ENCODE measurements around the gene GNAT1. TPM values are rescaled to one million over a fixed set of nuclear protein-coding genes. Genes with fewer than 3 reads are reported as not detected.

The GNAT1 gene
- polyA plus RNA-seq, 2 of the 4 experiments (the other 2 are of a cell fraction) = not detected

DNA sequence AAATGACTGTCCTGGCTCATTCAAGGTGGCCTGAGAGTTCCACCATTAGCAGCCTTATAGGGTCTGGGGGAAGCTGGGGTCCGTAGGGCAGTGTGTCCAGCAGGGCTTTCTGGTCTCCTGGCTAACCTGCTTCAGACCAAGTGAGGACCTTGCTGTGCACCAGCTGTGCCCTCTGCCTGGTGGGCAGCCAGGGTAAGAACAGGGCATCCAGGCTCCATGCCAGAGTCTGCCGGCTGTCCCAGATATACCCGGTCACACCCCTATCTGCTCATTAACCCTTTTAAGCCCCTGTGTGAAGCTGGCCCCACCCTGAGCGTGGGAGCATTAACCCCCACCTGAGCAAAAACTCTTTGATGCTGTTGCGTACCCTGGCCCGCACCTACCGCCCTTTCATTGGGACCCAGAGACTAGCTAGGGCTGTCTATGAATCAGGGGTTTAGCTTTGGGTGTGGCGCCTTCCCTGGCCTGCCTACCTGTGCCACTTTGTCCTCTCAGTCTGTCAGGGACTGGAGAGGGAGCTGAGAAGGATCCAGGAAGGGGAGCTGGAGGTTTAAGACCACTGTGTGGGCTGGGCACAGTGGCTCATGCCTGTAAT, 18.7 kb upstream of the GNAT1 start:
- 49% methylated on average over 6 of the region's 8 CpGs for WGBS (ENCODE audit: missing lambda C conversion rate)
- ChIA-PET POLR2A (interaction anchor here (0.6 to 1.6 kb wide), 2 partner anchors 11 to 15 kb away, joined by 3 read pairs; no protein-coding TSS in a partner anchor), CTCF (interaction anchor here (0.9 to 5.5 kb wide), 8 partner anchors 9 to 52 kb away, joined by 3 to 53 read pairs (median 4); partner anchors contain the start of gene GNAT1)
- ATAC-seq = peak in 1 of 2 experiments; percentile 19; a peak in 2 of 6 replicates
- peak overlapping the region; percentile 47 for H3K4me2 ChIP-seq
- no peak for TF ChIP-seq NFE2L2 (conservative IDR thresholded peaks at IDR 0.05; ENCODE audit: low read length)
- TF ChIP-seq SREBF2 (IDR thresholded peaks at IDR 0.05) = no peak
- no peak for TF ChIP-seq TP53 (CRISPR knock-in tag; IDR thresholded peaks at IDR 0.05)
- no peak for TF ChIP-seq ZSCAN20 (CRISPR knock-in tag; IDR thresholded peaks at IDR 0.05)
- no peak for TF ChIP-seq RAD21 (conservative IDR thresholded peaks at IDR 0.05 in 1 of 2, IDR thresholded peaks at IDR 0.05 in 1 of 2)
- no peak for TF ChIP-seq KDM5A (IDR thresholded peaks at IDR 0.05)
- TF ChIP-seq RARB (CRISPR knock-in tag; IDR thresholded peaks at IDR 0.05) = no peak
- no peak for TF ChIP-seq MYC (IDR thresholded peaks at IDR 0.05; ENCODE audit: borderline replicate concordance, low read length)
- peak overlapping the region; percentile 68 to 94; a peak in 3 of 6 replicates for H3K27ac ChIP-seq
- FAIRE-seq = no peak
- no peak overlapping the region for H3K4me3 ChIP-seq
- H3K4me1 ChIP-seq = peaks cover 48% of the 10 kb centered on the region
- no peaks in the 10 kb centered on the region for H3K9me3 ChIP-seq
- no peak for DNase-seq (ENCODE audit: low read depth in 1 of 2, low spot score in 1 of 2)

DNA sequence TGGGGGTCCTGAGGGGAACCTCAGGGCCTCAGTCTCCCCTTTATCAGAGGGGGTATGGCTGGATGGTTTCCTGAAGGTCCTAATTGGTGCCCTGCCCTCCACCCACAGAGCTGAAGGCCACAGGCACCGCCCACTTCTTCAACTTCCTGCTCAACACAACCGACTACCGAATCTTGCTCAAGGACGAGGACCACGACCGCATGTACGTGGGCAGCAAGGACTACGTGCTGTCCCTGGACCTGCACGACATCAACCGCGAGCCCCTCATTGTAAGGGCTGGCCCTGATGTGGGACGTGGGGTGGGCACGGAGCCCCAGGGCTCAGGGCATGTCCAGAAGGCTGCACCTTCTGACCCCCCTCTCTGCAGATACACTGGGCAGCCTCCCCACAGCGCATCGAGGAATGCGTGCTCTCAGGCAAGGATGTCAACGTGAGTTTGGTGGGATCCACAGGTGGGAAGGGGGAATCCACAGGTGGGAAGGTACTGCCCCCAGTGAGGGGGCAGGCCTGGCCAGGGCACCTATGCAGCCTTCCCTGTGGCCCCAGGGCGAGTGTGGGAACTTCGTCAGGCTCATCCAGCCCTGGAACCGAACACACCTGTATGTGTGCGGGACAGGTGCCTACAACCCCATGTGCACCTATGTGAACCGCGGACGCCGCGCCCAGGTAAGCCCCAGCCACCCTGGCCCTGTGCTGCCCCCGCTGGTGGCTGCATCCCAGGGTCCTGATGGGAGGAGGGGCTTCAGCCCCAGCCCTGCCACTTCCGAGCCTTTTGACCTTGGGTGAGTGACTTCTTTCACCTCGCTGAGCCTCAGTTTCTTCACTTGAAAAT, 17.5 kb upstream of the GNAT1 start:
- POLR2A ChIA-PET = interaction anchor here (1.6 kb wide), 1 partner anchor 10 kb away, joined by 3 read pairs; no protein-coding TSS in a partner anchor
- 88% methylated on average over 23 of the region's 29 CpGs for WGBS (ENCODE audit: missing lambda C conversion rate)

DNA sequence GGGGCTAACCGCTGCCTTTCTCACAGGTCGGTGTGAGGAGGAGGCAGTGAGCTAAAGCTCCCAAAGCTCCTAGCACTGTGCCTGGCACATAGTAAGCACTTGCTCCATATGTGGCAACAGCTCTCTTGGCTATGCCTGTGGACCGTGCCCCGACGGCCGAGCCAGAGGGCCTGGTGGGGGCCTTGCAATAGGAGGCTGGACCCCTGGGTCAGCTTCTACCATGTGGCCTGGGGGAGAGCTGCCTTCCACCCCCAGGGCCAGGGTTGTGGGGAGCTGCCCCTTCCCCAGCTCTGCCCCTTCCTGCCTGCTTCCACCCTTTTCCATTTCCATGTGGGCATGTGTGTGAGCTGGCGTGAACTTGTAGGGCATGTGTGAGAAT, 16.9 kb upstream of the GNAT1 start:
- H3K4me3 ChIP-seq = no peak overlapping the region
- H3K4me1 ChIP-seq = peaks cover 35% of the 10 kb centered on the region
- FAIRE-seq (no peak), ATAC-seq (no peak), DNase-seq (ENCODE audit: low read depth in 1 of 2, low spot score in 1 of 2) (no peak)
- no peaks in the 10 kb centered on the region for H3K9me3 ChIP-seq
- 86% methylated on average over 7 of the region's 7 CpGs for WGBS (ENCODE audit: missing lambda C conversion rate)
- POLR2A ChIA-PET = no interaction called here
- H3K4me2 ChIP-seq = no peak overlapping the region
- TF ChIP-seq TFCP2L1 (CRISPR knock-in tag; IDR thresholded peaks at IDR 0.05) (no peak), NPAS2 (CRISPR knock-in tag; IDR thresholded peaks at IDR 0.05; ENCODE audit: borderline replicate concordance) (no peak), HOXB5 (CRISPR knock-in tag; IDR thresholded peaks at IDR 0.05) (no peak), KDM1A (IDR thresholded peaks at IDR 0.05; ENCODE audit: low read depth) (no peak), CBX8 (IDR thresholded peaks at IDR 0.05) (no peak), PHF8 (IDR thresholded peaks at IDR 0.05; ENCODE audit: borderline replicate concordance, low read depth) (no peak), JUNB (IDR thresholded peaks at IDR 0.05) (no peak), RCOR1 (IDR thresholded peaks at IDR 0.05; ENCODE audit: low read depth, low read length) (no peak), SMC3 (IDR thresholded peaks at IDR 0.05) (no peak), FOSB (CRISPR knock-in tag; IDR thresholded peaks at IDR 0.05) (no peak), KDM5A (IDR thresholded peaks at IDR 0.05) (no peak), ELK1 (IDR thresholded peaks at IDR 0.05; ENCODE audit: low read depth, low read length) (no peak), RAD21 (conservative IDR thresholded peaks at IDR 0.05 in 1 of 2, IDR thresholded peaks at IDR 0.05 in 1 of 2) (no peak), NFE2L2 (conservative IDR thresholded peaks at IDR 0.05; ENCODE audit: low read length) (no peak), MAFK (IDR thresholded peaks at IDR 0.05; ENCODE audit: partially characterized antibody) (no peak), ZSCAN20 (CRISPR knock-in tag; IDR thresholded peaks at IDR 0.05) (no peak), RFX5 (IDR thresholded peaks at IDR 0.05) (no peak), RNF2 (IDR thresholded peaks at IDR 0.05; ENCODE audit: borderline replicate concordance, low read depth) (no peak)
- TF ChIP-seq, protein P1, sequence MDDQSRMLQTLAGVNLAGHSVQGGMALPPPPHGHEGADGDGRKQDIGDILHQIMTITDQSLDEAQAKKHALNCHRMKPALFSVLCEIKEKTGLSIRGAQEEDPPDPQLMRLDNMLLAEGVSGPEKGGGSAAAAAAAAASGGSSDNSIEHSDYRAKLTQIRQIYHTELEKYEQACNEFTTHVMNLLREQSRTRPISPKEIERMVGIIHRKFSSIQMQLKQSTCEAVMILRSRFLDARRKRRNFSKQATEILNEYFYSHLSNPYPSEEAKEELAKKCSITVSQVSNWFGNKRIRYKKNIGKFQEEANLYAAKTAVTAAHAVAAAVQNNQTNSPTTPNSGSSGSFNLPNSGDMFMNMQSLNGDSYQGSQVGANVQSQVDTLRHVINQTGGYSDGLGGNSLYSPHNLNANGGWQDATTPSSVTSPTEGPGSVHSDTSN (IDR thresholded peaks at IDR 0.05) = no peak
- TF ChIP-seq, protein P2, sequence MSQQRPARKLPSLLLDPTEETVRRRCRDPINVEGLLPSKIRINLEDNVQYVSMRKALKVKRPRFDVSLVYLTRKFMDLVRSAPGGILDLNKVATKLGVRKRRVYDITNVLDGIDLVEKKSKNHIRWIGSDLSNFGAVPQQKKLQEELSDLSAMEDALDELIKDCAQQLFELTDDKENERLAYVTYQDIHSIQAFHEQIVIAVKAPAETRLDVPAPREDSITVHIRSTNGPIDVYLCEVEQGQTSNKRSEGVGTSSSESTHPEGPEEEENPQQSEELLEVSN (IDR thresholded peaks at IDR 0.05; ENCODE audit: borderline replicate concordance, low read depth) = no peak
- CTCF ChIA-PET = interaction anchor here (1.3 to 3.1 kb wide), 4 partner anchors 14 to 53 kb away, joined by 3 to 13 read pairs (median 6); no protein-coding TSS in a partner anchor
- H3K27ac ChIP-seq = no peak overlapping the region

More for the DNA sequence above, 17.5 kb upstream of the GNAT1 start:
- Histone ChIP-seq H3K27ac (no peak overlapping the region), H3K4me2 (no peak overlapping the region), H3K9me3 (no peaks in the 10 kb centered on the region), H3K4me1 (peaks cover 40% of the 10 kb centered on the region), H3K4me3 (no peak overlapping the region)
- TF ChIP-seq HOXB5 (CRISPR knock-in tag; IDR thresholded peaks at IDR 0.05) (no peak), TP53 (CRISPR knock-in tag; IDR thresholded peaks at IDR 0.05) (no peak), ESRRA (IDR thresholded peaks at IDR 0.05; ENCODE audit: borderline replicate concordance, low read length) (no peak)
- TF ChIP-seq, protein P2 (IDR thresholded peaks at IDR 0.05; ENCODE audit: borderline replicate concordance, low read depth) = no peak
- ATAC-seq (no peak), DNase-seq (ENCODE audit: low read depth in 1 of 2, low spot score in 1 of 2) (no peak), FAIRE-seq (no peak)
- CTCF ChIA-PET = interaction anchor here (0.9 to 5.5 kb wide), 6 partner anchors 8 to 20 kb away, joined by 3 to 53 read pairs (median 6); partner anchors contain the start of gene GNAT1
